Measurements from ENCODE around the gene LRRN2. TPM values are rescaled to one million over a fixed set of nuclear protein-coding genes. Genes with fewer than 3 reads are reported as not detected.

The LRRN2 gene
- total and polyA plus RNA-seq, 2 experiments from 2014 or later = 7.0 to 27.9 TPM

DNA sequence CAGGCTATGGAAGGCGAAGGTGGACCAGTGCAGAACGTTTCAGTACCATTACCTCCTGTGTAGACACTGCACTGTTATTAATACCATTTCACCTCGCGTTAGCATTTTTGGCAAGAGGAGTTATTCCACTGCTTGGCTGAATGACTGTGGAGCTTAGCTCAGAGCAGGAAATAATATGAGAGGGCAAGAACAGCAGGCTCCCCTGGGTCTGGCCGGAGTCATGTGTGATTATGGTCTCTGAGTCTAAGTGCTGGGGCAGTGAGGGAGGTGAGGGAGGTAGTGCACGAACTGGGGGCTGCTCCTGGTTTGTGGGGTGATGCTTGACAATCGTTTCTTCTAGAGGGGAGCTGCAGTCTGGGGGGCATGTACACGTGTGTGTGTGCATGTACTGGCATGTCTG, 86.4 kb downstream of the LRRN2 start:
- no peaks in the 10 kb centered on the region for H3K4me1 ChIP-seq (ENCODE audit: insufficient read depth)
- H3K27ac ChIP-seq = no peak overlapping the region
- TF ChIP-seq, protein P1, sequence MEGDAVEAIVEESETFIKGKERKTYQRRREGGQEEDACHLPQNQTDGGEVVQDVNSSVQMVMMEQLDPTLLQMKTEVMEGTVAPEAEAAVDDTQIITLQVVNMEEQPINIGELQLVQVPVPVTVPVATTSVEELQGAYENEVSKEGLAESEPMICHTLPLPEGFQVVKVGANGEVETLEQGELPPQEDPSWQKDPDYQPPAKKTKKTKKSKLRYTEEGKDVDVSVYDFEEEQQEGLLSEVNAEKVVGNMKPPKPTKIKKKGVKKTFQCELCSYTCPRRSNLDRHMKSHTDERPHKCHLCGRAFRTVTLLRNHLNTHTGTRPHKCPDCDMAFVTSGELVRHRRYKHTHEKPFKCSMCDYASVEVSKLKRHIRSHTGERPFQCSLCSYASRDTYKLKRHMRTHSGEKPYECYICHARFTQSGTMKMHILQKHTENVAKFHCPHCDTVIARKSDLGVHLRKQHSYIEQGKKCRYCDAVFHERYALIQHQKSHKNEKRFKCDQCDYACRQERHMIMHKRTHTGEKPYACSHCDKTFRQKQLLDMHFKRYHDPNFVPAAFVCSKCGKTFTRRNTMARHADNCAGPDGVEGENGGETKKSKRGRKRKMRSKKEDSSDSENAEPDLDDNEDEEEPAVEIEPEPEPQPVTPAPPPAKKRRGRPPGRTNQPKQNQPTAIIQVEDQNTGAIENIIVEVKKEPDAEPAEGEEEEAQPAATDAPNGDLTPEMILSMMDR (IDR thresholded peaks at IDR 0.05; ENCODE audit: poor library complexity) = no peak
- TF ChIP-seq EZH2 (IDR thresholded peaks at IDR 0.05; ENCODE audit: borderline replicate concordance) = no peak
- no peak for TF ChIP-seq EZH2phosphoT487 (IDR thresholded peaks at IDR 0.05; ENCODE audit: low read depth, severe bottlenecking, unreplicated experiment)
- no peaks in the 10 kb centered on the region for H4K20me1 ChIP-seq (ENCODE audit: insufficient read depth, poor library complexity, severe bottlenecking)
- H3K36me3 ChIP-seq (replicated peaks; ENCODE audit: insufficient read depth, low read depth) = no peaks in the 10 kb centered on the region
- no peak overlapping the region for H3K4me3 ChIP-seq
- DNase-seq (ENCODE audit: low spot score) = no peak
- no peak overlapping the region for H3K4me2 ChIP-seq
- H3K27me3 ChIP-seq = no peaks in the 10 kb centered on the region
- H3K9me3 ChIP-seq (ENCODE audit: low read depth) = no peaks in the 10 kb centered on the region
- no peak overlapping the region for H2AFZ ChIP-seq
- no peaks in the 10 kb centered on the region for H3K79me2 ChIP-seq
- 86% methylated on average over 8 of the region's 8 CpGs for WGBS (ENCODE audit: low lambda C conversion rate, missing lambda C conversion rate)
- no peaks in the 10 kb centered on the region for H3K9me2 ChIP-seq (replicated peaks; ENCODE audit: insufficient read depth)

DNA sequence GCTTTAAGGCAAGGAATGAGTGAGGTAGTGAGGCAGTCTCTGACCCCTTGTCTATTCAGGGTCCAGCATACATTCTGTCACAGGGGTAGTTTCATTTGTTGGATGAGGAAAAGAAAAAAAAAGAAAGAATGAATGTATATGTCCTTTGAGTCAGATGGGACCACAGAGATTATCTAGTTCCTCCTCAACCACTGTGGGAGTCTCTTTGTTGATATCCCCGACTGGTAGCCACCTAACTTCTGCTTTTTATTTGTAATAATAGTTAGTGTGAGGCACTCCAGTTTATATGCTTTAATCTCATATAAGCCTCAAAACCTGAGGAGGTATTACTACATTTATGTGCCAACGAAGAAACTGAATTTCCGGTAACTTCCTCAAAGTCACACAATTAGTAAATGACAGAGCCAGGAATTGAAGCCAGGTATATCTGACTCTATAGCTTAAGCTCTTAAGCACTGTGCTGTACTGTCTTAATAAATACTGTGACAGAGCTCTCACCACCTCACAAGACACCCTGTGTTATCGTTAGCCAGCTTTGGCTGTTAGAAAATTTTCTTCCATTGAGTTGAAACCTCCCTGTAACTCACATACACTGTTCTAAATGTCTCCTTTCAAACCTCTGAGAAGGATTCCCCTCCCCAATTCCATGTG, 87.1 kb downstream of the LRRN2 start:
- DNase-seq (ENCODE audit: low spot score) = no peak
- Histone ChIP-seq H3K27me3 (no peaks in the 10 kb centered on the region), H3K27ac (no peak overlapping the region), H4K20me1 (ENCODE audit: insufficient read depth, poor library complexity, severe bottlenecking) (no peaks in the 10 kb centered on the region), H2AFZ (no peak overlapping the region), H3K36me3 (replicated peaks; ENCODE audit: insufficient read depth, low read depth) (no peaks in the 10 kb centered on the region), H3K9me2 (replicated peaks; ENCODE audit: insufficient read depth) (no peaks in the 10 kb centered on the region), H3K4me1 (ENCODE audit: insufficient read depth) (no peaks in the 10 kb centered on the region), H3K79me2 (no peaks in the 10 kb centered on the region), H3K9me3 (ENCODE audit: low read depth) (no peaks in the 10 kb centered on the region), H3K4me2 (no peak overlapping the region), H3K4me3 (no peak overlapping the region)
- 85% methylated on average over 4 of the region's 4 CpGs for WGBS (ENCODE audit: low lambda C conversion rate, missing lambda C conversion rate)
- TF ChIP-seq, protein P1 (IDR thresholded peaks at IDR 0.05; ENCODE audit: poor library complexity) = no peak
- TF ChIP-seq EZH2 (IDR thresholded peaks at IDR 0.05; ENCODE audit: borderline replicate concordance) = no peak

DNA sequence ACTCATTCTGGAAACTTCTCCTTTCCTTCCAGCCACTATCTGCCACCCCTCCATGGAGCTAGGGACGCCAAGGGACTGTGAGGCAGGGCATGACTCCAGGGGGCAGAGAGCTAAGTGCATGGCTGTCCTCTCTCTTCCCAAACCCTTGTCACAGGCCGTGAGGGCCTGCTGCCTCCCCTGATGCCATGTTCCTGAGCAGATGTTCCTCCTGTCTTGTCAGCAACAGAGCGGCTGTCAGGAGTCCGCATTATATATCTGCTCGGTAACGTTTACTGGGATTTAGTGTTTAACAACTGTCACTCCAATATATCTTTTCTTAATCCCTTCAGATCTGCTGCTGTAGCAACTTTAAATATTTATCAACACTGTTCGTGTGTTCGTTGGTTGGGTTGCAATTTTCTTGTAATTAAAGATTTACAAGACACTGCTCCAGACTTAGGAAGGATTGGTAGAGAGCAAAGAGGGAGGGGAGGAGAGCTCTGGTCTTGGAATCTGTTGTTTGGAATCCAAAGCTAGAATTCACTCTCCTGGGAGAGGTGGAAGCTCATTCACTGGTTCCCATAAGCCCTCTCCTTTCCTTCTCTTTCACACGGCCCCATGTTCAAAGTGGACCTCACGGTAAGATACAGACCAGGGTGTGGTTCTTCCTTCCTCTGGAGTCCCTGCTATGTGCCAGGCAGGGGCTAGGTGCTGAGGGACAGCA, 93.1 kb downstream of the LRRN2 start:
- Histone ChIP-seq H3K4me3 (no peak overlapping the region), H3K27ac (no peak overlapping the region), H3K4me1 (ENCODE audit: insufficient read depth) (no peaks in the 10 kb centered on the region), H3K36me3 (replicated peaks; ENCODE audit: insufficient read depth, low read depth) (no peaks in the 10 kb centered on the region), H3K79me2 (no peaks in the 10 kb centered on the region), H4K20me1 (ENCODE audit: insufficient read depth, poor library complexity, severe bottlenecking) (no peaks in the 10 kb centered on the region), H3K4me2 (no peak overlapping the region), H2AFZ (no peak overlapping the region), H3K27me3 (no peaks in the 10 kb centered on the region), H3K9me2 (replicated peaks; ENCODE audit: insufficient read depth) (no peaks in the 10 kb centered on the region), H3K9me3 (ENCODE audit: low read depth) (no peaks in the 10 kb centered on the region)
- 50% methylated on average over 10 of the region's 10 CpGs for WGBS (ENCODE audit: low lambda C conversion rate, missing lambda C conversion rate)
- TF ChIP-seq EZH2 (IDR thresholded peaks at IDR 0.05; ENCODE audit: borderline replicate concordance) = no peak
- TF ChIP-seq EZH2phosphoT487 (IDR thresholded peaks at IDR 0.05; ENCODE audit: low read depth, severe bottlenecking, unreplicated experiment) = no peak
- TF ChIP-seq, protein P1 (IDR thresholded peaks at IDR 0.05; ENCODE audit: poor library complexity) = no peak
- DNase-seq (ENCODE audit: low spot score) = no peak
